ENCODE measurements around the gene CELSR1.

CELSR1 gene

GRCh38 chr22:46357711-46358520, 179.5 kb downstream of the CELSR1 start:
- no peak overlapping the region for H3K27ac ChIP-seq (ENCODE audit: low read length)
- H3K4me3 ChIP-seq (ENCODE audit: low read length): no peak overlapping the region
- H3K9ac ChIP-seq (ENCODE audit: low read depth, low read length): no peak overlapping the region
- H3K4me1 ChIP-seq (ENCODE audit: insufficient read depth, low read length): no peaks in the 10 kb centered on the region
- H3K36me3 ChIP-seq (ENCODE audit: insufficient read depth, low read depth, low read length): peaks cover 50% of the 10 kb centered on the region
- no peaks in the 10 kb centered on the region for H3K27me3 ChIP-seq (ENCODE audit: insufficient read depth, low read length)
- H3K9me3 ChIP-seq (ENCODE audit: insufficient read depth, low read depth, low read length): no peaks in the 10 kb centered on the region

DNA sequence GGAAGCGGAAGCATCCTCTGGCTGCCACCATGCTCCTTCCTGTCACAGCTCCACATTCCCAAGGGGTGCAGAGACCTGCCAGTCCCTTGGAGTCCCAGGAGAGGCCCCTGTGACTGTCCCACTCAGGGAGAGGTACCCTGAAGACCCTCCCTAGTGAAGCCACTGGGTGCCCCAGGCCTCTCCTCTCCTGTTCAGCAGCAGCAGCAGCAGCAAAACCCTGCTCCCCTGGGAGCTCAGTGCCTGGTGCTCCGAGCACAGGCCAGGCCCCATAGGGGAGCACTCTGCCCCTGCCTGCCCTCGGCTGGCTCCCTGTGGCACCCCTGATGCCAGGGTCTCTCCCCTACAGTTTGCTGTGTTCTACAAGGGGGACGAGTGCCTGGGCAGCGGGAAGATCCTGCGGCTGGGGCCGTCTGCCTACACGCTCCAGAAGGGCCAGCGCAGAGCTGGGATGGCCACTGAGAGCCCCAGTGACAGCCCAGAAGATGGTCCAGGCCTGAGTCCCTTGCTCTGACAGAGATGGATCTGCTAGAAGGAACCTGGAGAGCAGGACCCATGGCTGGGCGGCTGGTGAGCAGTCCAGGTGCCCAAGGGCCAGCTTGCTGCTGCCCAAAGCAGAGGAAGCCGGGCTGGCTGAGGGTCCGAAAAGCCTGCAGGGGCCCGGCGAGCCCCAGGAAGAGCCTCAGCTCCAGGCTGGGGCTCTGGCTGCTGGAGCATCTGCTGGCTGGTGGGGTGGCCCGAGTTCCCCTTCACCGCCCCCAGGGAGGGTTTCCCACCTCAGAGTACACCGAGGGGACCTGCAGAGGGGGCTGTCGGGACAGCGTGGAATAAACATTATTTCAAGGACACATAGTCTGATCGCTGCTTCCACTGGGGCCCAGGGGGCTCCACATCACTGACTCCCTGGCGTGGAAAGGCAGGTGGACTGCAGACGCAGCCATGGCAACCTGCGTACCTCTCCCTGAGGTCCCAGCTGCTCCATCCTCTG, 180.6 kb downstream of the CELSR1 start:
- Histone ChIP-seq H3K9me3 (ENCODE audit: insufficient read depth, low read depth, low read length) (no peaks in the 10 kb centered on the region), H3K4me1 (ENCODE audit: insufficient read depth, low read length) (no peaks in the 10 kb centered on the region), H3K4me3 (ENCODE audit: low read length) (no peak overlapping the region), H3K27ac (ENCODE audit: low read length) (no peak overlapping the region), H3K27me3 (ENCODE audit: insufficient read depth, low read length) (no peaks in the 10 kb centered on the region), H3K36me3 (ENCODE audit: insufficient read depth, low read depth, low read length) (peaks cover 61% of the 10 kb centered on the region), H3K9ac (ENCODE audit: low read depth, low read length) (no peak overlapping the region)

GRCh38 chr22:46355996-46356471, 181.4 kb downstream of the CELSR1 start:
- Histone ChIP-seq H3K36me3 (ENCODE audit: insufficient read depth, low read depth, low read length) (peaks cover 68% of the 10 kb centered on the region), H3K4me1 (ENCODE audit: insufficient read depth, low read length) (no peaks in the 10 kb centered on the region), H3K27ac (ENCODE audit: low read length) (no peak overlapping the region), H3K9me3 (ENCODE audit: insufficient read depth, low read depth, low read length) (no peaks in the 10 kb centered on the region), H3K27me3 (ENCODE audit: insufficient read depth, low read length) (no peaks in the 10 kb centered on the region), H3K9ac (ENCODE audit: low read depth, low read length) (no peak overlapping the region), H3K4me3 (ENCODE audit: low read length) (no peak overlapping the region)

DNA sequence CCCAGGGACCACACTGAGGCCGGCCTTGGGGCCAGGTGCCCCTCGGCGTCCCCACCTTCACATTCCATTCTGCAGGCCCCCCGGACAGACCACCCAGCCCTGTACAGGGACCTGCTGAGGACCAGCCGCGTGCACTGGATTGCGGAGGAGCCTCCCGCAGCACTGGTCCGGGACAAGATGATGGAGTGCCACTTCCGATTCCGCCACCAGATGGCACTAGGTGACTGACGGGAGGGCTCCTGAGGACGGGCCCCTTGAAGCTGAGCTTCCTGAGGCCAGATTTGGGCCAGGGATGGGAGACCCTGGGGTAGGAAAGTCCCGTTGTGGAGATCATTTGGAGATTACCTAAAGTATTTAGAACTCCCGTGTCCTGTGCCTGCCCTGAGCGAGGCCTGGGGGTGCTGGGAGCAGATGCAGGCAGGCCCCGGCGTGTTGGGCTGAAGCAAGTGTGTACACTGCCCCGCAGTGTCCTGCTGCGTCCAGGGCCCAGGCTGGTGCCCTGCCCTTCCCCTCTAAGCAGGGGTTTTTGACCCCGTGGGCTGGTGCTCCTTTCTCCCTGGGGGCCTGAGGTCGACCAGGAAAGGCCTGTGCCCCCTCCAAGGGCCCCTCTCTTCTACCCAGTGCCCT, 181.9 kb downstream of the CELSR1 start:
- Histone ChIP-seq H3K9me3 (ENCODE audit: insufficient read depth, low read depth, low read length) (no peaks in the 10 kb centered on the region), H3K36me3 (ENCODE audit: insufficient read depth, low read depth, low read length) (peaks cover 73% of the 10 kb centered on the region), H3K9ac (ENCODE audit: low read depth, low read length) (no peak overlapping the region), H3K27me3 (ENCODE audit: insufficient read depth, low read length) (no peaks in the 10 kb centered on the region), H3K27ac (ENCODE audit: low read length) (no peak overlapping the region), H3K4me1 (ENCODE audit: insufficient read depth, low read length) (no peaks in the 10 kb centered on the region), H3K4me3 (ENCODE audit: low read length) (no peak overlapping the region)

DNA sequence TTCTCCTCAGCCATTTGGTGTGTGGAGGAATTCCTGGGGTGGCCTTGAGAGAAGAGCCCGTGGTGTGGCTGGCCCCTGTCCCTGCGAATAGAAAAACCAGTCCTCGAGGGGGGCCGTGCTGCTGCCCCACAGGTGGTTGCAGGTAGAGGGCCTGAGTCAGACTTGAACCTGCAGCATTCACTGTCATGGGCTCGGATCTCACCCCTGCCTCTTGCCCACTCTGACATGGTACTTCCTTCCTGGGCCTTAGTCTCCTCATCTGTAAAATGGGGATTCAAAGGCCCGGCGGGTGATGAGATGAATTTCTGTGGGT, 182.5 kb downstream of the CELSR1 start:
- H3K27ac ChIP-seq (ENCODE audit: low read length): no peak overlapping the region
- no peaks in the 10 kb centered on the region for H3K4me1 ChIP-seq (ENCODE audit: insufficient read depth, low read length)
- H3K4me3 ChIP-seq (ENCODE audit: low read length): no peak overlapping the region
- H3K9me3 ChIP-seq (ENCODE audit: insufficient read depth, low read depth, low read length): no peaks in the 10 kb centered on the region
- no peaks in the 10 kb centered on the region for H3K27me3 ChIP-seq (ENCODE audit: insufficient read depth, low read length)
- no peak overlapping the region for H3K9ac ChIP-seq (ENCODE audit: low read depth, low read length)
- H3K36me3 ChIP-seq (ENCODE audit: insufficient read depth, low read depth, low read length): peaks cover 78% of the 10 kb centered on the region

DNA sequence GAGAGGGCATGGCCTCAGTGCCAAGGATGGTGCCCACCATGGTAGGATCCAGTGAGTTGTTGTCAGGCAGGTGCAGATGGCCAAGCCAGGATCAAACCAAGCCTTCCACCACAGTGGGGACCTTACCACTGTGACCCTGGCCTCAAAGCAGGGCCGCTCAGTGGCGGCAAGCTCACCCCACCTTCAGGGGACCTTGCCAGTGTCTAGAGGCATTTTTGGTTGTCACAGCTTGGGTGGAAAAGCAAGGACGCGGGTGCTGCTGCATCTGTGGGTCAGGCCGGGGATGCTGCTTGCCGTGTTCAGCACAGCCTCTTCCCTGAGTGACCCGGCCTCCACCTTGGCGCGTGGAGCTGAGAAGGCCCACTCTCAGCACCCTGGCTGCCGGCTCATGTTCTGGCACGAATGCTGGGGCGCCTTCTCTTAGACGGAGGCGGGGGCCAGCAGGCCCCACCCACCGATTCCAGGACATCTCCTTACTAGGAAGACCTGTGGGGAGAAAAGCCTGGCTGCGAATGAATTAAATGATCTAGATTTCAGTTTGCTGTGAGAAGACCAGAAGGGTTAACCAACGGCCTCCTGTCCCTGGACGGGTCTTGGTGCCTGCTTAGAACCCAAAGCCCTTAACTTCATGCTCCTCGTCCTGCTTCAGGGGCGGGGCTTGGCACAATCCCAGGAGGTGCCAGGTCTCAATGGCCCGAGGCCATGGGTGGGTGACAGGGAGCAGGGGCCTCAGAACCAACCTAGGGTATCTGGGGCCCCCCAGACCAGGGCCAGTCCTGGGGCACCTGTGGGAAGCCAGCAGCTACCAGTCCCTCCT, 183.0 kb downstream of the CELSR1 start:
- H3K27me3 ChIP-seq (ENCODE audit: insufficient read depth, low read length): no peaks in the 10 kb centered on the region
- no peak overlapping the region for H3K27ac ChIP-seq (ENCODE audit: low read length)
- no peaks in the 10 kb centered on the region for H3K9me3 ChIP-seq (ENCODE audit: insufficient read depth, low read depth, low read length)
- no peak overlapping the region for H3K9ac ChIP-seq (ENCODE audit: low read depth, low read length)
- H3K4me1 ChIP-seq (ENCODE audit: insufficient read depth, low read length): no peaks in the 10 kb centered on the region
- H3K4me3 ChIP-seq (ENCODE audit: low read length): no peak overlapping the region
- peaks cover 81% of the 10 kb centered on the region for H3K36me3 ChIP-seq (ENCODE audit: insufficient read depth, low read depth, low read length)

DNA sequence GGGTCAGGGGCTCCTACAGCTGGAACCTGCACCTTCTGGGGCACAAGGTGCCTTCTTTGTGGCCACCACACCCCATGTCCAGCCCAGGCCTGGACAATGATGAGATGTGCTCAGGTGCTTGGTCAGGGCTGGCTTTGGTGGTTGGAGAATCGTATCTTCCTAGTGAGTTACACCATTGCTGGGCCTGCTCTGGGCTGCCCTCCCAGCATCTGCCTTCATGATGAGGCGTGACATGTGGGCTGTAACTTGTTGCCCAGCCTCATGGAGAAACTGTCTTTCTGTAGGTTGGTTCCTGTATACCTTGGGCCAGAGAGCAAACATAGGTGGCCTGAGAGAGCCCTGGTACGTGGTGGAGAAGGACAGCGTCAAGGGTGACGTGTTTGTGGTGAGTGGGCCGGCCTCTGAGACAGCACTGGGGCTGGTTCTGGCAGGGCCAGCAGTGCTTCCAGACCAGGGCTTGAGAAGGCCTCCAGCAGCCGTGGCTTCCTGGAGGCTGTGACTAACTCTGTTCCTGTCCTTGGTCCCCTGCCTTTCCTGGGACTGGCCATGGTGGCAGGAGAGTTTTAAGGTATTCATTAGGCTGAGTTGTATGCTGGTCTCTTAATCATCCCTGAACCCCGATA, 183.8 kb downstream of the CELSR1 start:
- no peak overlapping the region for H3K4me3 ChIP-seq (ENCODE audit: low read length)
- no peaks in the 10 kb centered on the region for H3K4me1 ChIP-seq (ENCODE audit: insufficient read depth, low read length)
- H3K9ac ChIP-seq (ENCODE audit: low read depth, low read length): no peak overlapping the region
- peaks cover 85% of the 10 kb centered on the region for H3K36me3 ChIP-seq (ENCODE audit: insufficient read depth, low read depth, low read length)
- H3K27me3 ChIP-seq (ENCODE audit: insufficient read depth, low read length): no peaks in the 10 kb centered on the region
- H3K27ac ChIP-seq (ENCODE audit: low read length): no peak overlapping the region
- no peaks in the 10 kb centered on the region for H3K9me3 ChIP-seq (ENCODE audit: insufficient read depth, low read depth, low read length)

- Histone ChIP-seq H3K4me1 (ENCODE audit: insufficient read depth, low read length) (no peaks in the 10 kb centered on the region), H3K9ac (ENCODE audit: low read depth, low read length) (no peak overlapping the region), H3K36me3 (ENCODE audit: insufficient read depth, low read depth, low read length) (peaks cover 92% of the 10 kb centered on the region), H3K27ac (ENCODE audit: low read length) (no peak overlapping the region), H3K4me3 (ENCODE audit: low read length) (no peak overlapping the region), H3K9me3 (ENCODE audit: insufficient read depth, low read depth, low read length) (no peaks in the 10 kb centered on the region), H3K27me3 (ENCODE audit: insufficient read depth, low read length) (no peaks in the 10 kb centered on the region)
These were observed 184.6 kb downstream of the CELSR1 start for GRCh38 chr22:46352691-46353386.

DNA sequence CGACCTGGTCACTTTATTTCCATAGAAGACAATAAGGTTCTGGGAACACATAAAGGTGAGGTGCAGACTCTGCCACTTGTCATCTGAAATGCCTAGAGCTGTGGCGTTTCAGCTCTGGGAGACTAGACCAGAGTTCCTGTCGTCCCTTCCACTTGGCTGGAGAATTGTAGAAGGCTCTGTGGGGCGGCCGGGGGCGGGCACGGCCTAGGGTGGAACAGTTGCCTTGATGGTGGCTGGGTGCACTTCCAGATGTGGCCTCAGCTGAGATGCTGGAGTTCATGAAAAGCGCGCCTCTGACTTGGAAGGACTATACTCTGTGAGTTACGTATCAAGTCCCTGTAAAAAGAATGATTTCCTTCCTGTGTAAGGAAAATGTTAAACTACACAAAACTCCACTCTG, 185.1 kb downstream of the CELSR1 start:
- Histone ChIP-seq H3K4me1 (ENCODE audit: insufficient read depth, low read length) (no peaks in the 10 kb centered on the region), H3K27ac (ENCODE audit: low read length) (no peak overlapping the region), H3K27me3 (ENCODE audit: insufficient read depth, low read length) (no peaks in the 10 kb centered on the region), H3K36me3 (ENCODE audit: insufficient read depth, low read depth, low read length) (peaks cover 95% of the 10 kb centered on the region), H3K9me3 (ENCODE audit: insufficient read depth, low read depth, low read length) (no peaks in the 10 kb centered on the region), H3K9ac (ENCODE audit: low read depth, low read length) (no peak overlapping the region), H3K4me3 (ENCODE audit: low read length) (no peak overlapping the region)

DNA sequence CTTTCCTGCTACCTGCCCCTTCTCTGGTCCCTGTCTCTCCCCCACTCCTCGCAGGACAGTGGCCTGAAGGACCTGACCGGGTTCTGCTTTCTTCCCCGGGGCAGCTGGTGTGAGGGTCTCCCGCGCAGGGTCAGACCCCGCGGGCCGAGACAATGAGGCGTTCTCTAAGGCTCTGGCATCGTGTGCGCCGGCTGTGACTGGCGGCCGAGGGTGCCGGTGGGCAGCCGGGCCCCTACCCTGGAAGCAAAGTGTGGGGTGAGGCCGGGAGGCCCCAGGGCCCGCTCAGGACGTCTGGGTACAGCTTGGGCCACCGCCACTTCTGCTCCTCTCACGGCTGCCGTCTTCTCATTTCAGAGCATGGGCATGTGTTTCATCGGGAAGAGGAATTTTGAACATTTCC, 185.7 kb downstream of the CELSR1 start:
- no peak overlapping the region for H3K27ac ChIP-seq (ENCODE audit: low read length)
- H3K36me3 ChIP-seq (ENCODE audit: insufficient read depth, low read depth, low read length): peaks cover 95% of the 10 kb centered on the region
- no peak overlapping the region for H3K4me3 ChIP-seq (ENCODE audit: low read length)
- H3K9ac ChIP-seq (ENCODE audit: low read depth, low read length): no peak overlapping the region
- H3K4me1 ChIP-seq (ENCODE audit: insufficient read depth, low read length): no peaks in the 10 kb centered on the region
- no peaks in the 10 kb centered on the region for H3K9me3 ChIP-seq (ENCODE audit: insufficient read depth, low read depth, low read length)
- no peaks in the 10 kb centered on the region for H3K27me3 ChIP-seq (ENCODE audit: insufficient read depth, low read length)
